GM23338 (cell line): ENCODE results near the gene MOK.

Experiments
- CTCF ChIP-seq, 2 experiments: fragments of 200-600 bp in 1 of 2; sonication (generic) in 1 of 2; conservative IDR thresholded peaks; 2 replicates each; pipeline versions ENCODE4 v1.5.1 to v1.6.1; 2016 to 2017; ENCODE audit warnings: antibody characterized with exemption in 2 of 2, low read depth in 2 of 2, mild to moderate bottlenecking in 2 of 2, moderate library complexity in 1 of 2
- ETS1 ChIP-seq: IDR thresholded peaks from 2 replicates; pipeline ENCODE4 v1.6.1; 2016; ENCODE audit warnings: antibody characterized with exemption
- EZH2 ChIP-seq: fragments of 200-600 bp; sonication (generic); IDR thresholded peaks from one replicate; pipeline ENCODE4 v1.8.0; 2017; ENCODE audit warnings: antibody characterized with exemption, mild to moderate bottlenecking, low read depth; ENCODE audit not compliant: unreplicated experiment
- EZH2phosphoT487 ChIP-seq: fragments of 200-600 bp; sonication (generic); IDR thresholded peaks from one replicate; pipeline ENCODE4 v1.8.1; 2018; ENCODE audit warnings: antibody characterized with exemption; ENCODE audit not compliant: unreplicated experiment
- NANOG ChIP-seq: IDR thresholded peaks from 2 replicates; pipeline ENCODE4 v1.6.1; 2016; ENCODE audit warnings: antibody characterized with exemption, borderline replicate concordance
- POLR2AphosphoS5 ChIP-seq: IDR thresholded peaks from 2 replicates; pipeline ENCODE4 v1.6.1; 2016; ENCODE audit warnings: antibody characterized with exemption, low read depth
- REST ChIP-seq: IDR thresholded peaks from one replicate; pipeline ENCODE4 v1.6.1; 2018; ENCODE audit warnings: antibody characterized with exemption; ENCODE audit not compliant: unreplicated experiment
- ZNF114 ChIP-seq: fragments of 250-450 bp; sonication (Bioruptor Pico); IDR thresholded peaks from 2 replicates; pipeline ENCODE4 v1.5.0; 2020; ENCODE audit warnings: mild to moderate bottlenecking, moderate library complexity
- ZNF331 ChIP-seq: fragments of 250-450 bp; sonication (Bioruptor Pico); IDR thresholded peaks from 2 replicates; pipeline ENCODE4 v1.5.0; 2020; ENCODE audit warnings: low read depth, mild to moderate bottlenecking, moderate library complexity
- ZNF462 ChIP-seq: fragments of 250-450 bp; sonication (Bioruptor Pico); IDR thresholded peaks from 2 replicates; pipeline ENCODE4 v1.5.0; 2020; ENCODE audit warnings: mild to moderate bottlenecking, moderate library complexity

GRCh38 chr14:102196039-102196901 lies 108.7 kb downstream of the MOK start:
- TF ChIP-seq CTCF (conservative IDR thresholded peaks at IDR 0.05; ENCODE audit: low read depth in 2 of 2) (no peak), REST (no peak), EZH2 (no peak), ZNF114 (CRISPR knock-in tag) (no peak), ZNF462 (CRISPR knock-in tag) (no peak), EZH2phosphoT487 (no peak), POLR2AphosphoS5 (no peak), NANOG (no peak), ZNF331 (CRISPR knock-in tag) (no peak), ETS1 (no peak)
